Hepatocyte (in vitro differentiated cells): ENCODE measurements around the gene SGF29.

Source experiments
- CTCF ChIP-seq: fragments of 200-600 bp; sonication (generic); IDR thresholded peaks from 2 replicates; pipeline ENCODE4 v1.5.1; 2016; ENCODE audit warnings: antibody characterized with exemption, mild to moderate bottlenecking; ENCODE audit not compliant: poor library complexity
- EZH2 ChIP-seq: fragments of 200-600 bp; sonication (generic); IDR thresholded peaks from 2 replicates; pipeline ENCODE4 v1.6.1; 2016; ENCODE audit warnings: antibody characterized with exemption, mild to moderate bottlenecking, borderline replicate concordance

GRCh38 chr16:28555561-28555960 lies 1.8 kb downstream of the SGF29 start:
- no peak for TF ChIP-seq CTCF
- TF ChIP-seq EZH2 = no peak
